Fibroblast of the conjunctiva (primary cell): ENCODE data around the gene SLC6A12.
A peak's percentile ranks its signal among the peaks of the same experiment; 100 is the strongest.
"Not testable (repeated sequence)": the region's sequence is repeated elsewhere in the genome, so short reads cannot be mapped to it uniquely, and the experiment has no call there.

Experiments used
- DNase-seq: peaks from one replicate; pipeline ENCODE4 v3.0.0-alpha.2; 2010; ENCODE audit warnings: low read depth

The SLC6A12 gene

GRCh38 chr12:197347-197746, 16.6 kb downstream of the SLC6A12 start:
- no peak for DNase-seq

GRCh38 chr12:196436-196835, 17.5 kb downstream of the SLC6A12 start:
- DNase-seq: no peak

- DNase-seq: no peak
These were observed 18.0 kb downstream of the SLC6A12 start for GRCh38 chr12:195951-196350.

GRCh38 chr12:195156-195555, 18.8 kb downstream of the SLC6A12 start:
- no peak for DNase-seq

GRCh38 chr12:194276-194675, 19.7 kb downstream of the SLC6A12 start:
- no peak for DNase-seq

GRCh38 chr12:193261-193660, 20.7 kb downstream of the SLC6A12 start:
- no peak for DNase-seq

- DNase-seq: no peak
These were observed 22.4 kb downstream of the SLC6A12 start for GRCh38 chr12:191541-191940.

- DNase-seq: no peak
These were observed 23.1 kb downstream of the SLC6A12 start for GRCh38 chr12:190881-191280.

GRCh38 chr12:189622-189962, 24.4 kb downstream of the SLC6A12 start:
- no peak for DNase-seq

- peak; percentile 10 for DNase-seq
These were observed 24.9 kb downstream of the SLC6A12 start for GRCh38 chr12:188910-189621.

- not testable (repeated sequence) for DNase-seq
These were observed 25.7 kb downstream of the SLC6A12 start for GRCh38 chr12:187986-188909.

GRCh38 chr12:186006-186625, 27.8 kb downstream of the SLC6A12 start:
- DNase-seq: no peak

- DNase-seq: no peak
These were observed 28.4 kb downstream of the SLC6A12 start for GRCh38 chr12:185576-185955.

GRCh38 chr12:184811-185575, 29.0 kb downstream of the SLC6A12 start:
- DNase-seq: no peak

GRCh38 chr12:182381-182892, 31.5 kb downstream of the SLC6A12 start:
- DNase-seq: no peak

GRCh38 chr12:181921-182320, 32.0 kb downstream of the SLC6A12 start:
- no peak for DNase-seq

GRCh38 chr12:180445-180844, 33.5 kb downstream of the SLC6A12 start:
- DNase-seq: no peak

- DNase-seq: no peak
These were observed 34.1 kb downstream of the SLC6A12 start for GRCh38 chr12:179885-180284.

GRCh38 chr12:179131-179884, 34.6 kb downstream of the SLC6A12 start:
- no peak for DNase-seq

GRCh38 chr12:178829-179109, 35.2 kb downstream of the SLC6A12 start:
- no peak for DNase-seq
